Mucosa of gallbladder (tissue), 1 donor: ENCODE data around the gene GDNF. TPM values are rescaled to one million over a fixed set of nuclear protein-coding genes. Genes with fewer than 3 reads are reported as not detected.
"Not testable (repeated sequence)": the region's sequence is repeated elsewhere in the genome, so short reads cannot be mapped to it uniquely, and the experiment has no call there.

Experiments used
- DNase-seq: peaks from one replicate; pipeline ENCODE4 v3.0.0-alpha.2; 2020; ENCODE audit warnings: low spot score
- total RNA-seq: library from RNA; stranded (reverse); gene quantifications from one replicate; pipeline ENCODE4 v1.2.1, GENCODE V29; 2021
- donor health status: DM: no; HTN: no; CAD: no.

GDNF gene
- total RNA-seq, 1 donor from 2014 or later, result 1.2 TPM

DNA sequence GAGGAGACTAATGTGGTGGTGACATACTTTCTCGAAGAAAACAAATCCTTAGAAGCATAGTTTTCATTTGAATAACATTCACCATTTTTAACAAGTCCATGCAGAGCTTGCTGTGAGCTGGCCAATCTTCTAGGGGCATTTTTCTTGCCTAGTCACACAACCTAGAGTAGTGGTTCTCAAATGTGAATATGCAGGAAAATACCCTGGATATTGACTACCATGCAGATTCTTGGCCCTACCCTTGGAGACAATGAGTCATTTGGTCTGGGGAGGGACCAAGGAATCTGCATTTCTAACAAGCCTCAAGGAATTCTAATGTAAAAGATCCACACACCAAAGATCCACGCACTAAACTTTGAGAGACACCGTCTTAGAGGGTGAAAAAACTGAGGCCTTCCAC is 23.5 kb downstream of the GDNF start:
- DNase-seq, result no peak

DNA sequence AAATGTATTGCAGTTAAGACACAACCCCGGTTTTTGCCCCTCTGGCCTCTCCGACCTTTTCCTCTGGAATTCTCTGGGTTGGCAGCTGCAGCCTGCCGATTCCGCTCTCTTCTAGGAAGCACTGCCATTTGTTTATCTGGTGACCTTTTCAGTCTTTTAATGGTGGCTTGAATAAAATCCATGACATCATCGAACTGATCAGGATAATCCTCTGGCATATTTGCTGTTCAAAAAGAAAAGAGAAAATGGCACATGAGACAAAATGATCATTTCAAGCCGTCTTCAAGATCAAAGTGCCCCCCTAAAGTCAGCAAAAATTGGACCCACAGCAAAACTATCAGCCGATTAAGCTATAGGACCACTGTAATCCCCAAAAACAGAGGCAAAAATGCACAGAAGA is 23.9 kb downstream of the GDNF start:
- DNase-seq, result no peak

DNA sequence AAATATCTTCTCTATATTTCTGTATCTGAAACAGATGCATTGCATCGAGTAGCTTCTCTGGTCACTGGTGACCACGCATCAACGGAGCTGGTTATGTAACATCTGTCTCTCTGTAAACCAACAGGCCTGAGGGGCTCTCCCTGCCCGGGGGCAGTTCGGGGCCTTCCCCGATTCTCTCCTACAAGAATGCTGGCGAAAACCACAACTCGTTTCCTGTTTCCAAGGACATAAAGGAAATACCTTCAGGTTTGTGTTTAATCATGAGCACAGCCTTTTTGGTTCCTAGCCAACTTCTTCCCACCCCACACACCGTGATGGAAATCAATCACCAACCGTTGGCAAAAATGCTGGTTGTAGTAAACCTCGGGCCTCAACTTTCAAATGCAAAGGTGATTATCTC is 25.1 kb downstream of the GDNF start:
- DNase-seq, result no peak

DNA sequence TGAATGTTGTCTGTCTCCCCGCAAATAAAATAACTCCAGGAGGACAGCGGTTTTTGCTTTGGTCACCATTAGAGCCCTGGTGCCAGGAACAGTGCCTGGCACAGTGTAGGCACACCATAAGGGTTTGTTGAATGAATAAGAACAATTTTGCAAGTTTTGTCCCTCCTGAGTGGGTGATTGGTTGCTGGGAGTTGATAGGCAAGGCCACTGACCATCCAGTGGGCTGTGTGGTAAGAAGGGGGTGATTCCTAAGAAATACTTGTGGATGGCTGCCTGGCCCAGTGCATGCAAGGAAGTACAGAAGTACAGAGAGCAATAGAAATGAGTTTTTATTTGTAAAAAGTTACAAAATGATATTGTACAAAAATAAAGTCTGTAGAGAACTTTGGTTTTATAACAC is 27.5 kb downstream of the GDNF start:
- no peak for DNase-seq

DNA sequence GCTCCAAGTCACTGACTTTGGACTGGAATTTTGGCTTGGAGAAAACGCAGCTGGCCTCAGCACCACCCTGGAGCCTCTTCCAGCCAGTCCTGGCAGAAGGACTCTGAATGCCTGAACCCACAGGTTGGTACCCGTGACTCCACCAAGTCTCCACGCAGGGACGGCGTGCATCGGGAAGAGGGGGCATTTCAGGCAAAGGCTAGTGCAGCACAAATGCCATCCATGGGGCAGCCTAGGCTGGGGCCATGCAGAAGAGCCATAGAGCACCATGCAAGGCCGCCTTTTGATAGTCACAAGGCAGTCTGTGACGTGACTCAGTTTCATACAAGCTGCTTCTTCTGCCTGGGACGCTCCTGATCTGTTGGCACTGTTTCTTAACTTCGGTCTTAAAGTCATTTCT is 28.0 kb downstream of the GDNF start:
- no peak for DNase-seq

DNA sequence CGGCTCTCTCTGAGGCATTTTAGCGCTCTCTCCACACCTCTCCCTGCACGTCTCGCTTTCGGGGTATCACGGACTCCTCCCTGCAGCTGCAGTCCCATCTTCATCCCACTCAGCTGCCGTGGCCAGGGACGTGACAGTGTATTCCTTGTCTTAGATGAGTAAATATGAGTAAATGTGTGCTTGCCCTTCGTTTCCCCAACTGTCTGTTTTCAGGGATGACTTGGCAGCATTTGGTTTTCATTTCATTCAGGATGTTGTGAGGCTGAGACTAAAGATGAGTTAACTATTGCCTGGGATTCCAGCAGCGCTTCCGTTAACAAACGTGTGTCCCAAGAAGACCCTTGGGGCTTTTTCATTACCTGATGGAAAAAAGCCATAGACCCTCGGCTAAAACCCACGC is 29.5 kb downstream of the GDNF start:
- no peak for DNase-seq

DNA sequence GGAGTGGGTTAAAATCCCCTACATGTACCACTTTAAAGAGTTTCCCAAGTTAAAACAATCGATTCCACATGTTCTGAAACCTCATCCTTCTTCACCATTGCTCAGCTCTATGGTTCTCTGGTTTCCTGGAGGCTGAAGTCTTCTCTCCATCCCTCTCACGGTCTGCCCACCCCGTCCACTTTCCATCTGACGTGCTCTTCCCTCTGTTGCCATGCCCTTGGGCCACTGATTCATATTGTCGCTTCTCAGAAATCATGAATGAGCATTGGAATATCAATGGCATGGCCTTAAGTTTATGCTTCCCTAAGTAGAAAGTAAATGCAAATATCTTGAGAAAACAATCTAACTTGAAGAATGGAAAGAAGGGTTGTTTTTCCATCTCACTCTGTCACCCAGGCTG is 30.9 kb downstream of the GDNF start:
- no peak for DNase-seq

DNA sequence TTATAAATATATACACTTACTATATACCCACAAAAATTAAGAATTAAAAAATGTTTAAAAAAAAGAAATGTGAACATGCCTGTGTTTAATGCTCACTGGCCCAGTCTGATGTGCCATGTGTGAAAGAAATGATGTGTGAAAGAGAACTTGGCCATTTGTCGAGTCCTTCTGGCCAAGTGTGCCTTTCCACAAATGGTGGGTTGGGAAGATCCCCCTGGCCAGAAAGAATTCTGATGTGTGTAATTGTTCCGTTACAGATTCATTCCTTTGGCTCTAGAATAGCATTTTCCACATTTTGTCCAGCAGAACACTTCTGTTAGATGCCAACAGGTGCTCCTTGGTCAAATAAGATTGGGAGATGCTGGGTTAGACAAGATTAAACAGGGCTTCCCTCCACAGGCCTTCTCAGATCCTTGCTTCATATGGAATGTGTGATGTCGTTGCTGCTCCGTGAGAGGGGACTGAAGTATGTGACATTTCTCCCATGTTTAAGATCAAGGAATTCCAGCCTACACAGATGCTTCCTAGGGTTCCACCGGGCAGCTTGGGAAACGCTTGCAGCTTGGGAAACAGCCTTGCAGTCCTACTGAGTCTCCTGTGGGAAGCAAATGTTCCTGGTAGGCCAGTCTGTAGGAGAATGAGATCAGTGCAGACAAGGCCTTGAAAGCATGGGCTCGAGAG is 32.1 kb downstream of the GDNF start:
- no peak for DNase-seq

DNA sequence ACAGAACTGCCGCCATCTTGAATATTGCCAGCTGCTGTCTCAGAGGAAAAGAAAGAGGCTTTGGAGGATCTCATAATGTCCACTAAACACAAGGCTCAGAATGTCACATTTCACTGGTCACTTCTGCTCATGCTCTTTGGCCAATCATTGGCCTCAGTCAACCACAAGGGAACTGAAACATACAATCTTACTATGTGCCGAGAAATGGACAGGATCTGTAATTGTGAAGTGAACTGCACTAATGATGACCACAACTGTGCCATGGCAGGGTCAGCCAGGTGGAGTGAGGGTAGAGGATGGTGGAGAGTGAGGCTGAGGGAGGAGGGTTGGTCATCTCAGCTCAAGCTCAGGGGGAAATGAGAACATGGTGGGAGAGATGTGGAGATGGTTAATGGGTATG is 32.8 kb downstream of the GDNF start:
- DNase-seq, result no peak

DNA sequence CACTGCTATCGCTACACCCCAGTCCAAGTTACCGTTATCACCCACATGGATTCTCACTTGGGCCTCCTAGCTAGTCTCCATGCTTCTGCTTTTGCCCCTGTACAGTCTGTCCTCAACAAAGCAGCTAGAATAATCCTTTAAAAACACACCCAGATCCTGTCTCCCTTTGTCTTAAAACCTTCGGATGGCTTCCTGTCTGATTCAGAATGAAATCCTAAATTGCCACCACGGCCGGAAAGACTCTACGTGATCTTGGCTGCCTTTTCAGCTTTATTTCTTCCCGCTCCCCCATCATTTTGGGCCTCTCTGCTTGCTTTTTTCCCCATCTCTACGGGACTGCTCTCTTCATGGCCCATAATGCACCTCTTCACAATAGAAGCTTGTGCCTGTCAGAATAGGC is 33.4 kb downstream of the GDNF start:
- no peak for DNase-seq

DNA sequence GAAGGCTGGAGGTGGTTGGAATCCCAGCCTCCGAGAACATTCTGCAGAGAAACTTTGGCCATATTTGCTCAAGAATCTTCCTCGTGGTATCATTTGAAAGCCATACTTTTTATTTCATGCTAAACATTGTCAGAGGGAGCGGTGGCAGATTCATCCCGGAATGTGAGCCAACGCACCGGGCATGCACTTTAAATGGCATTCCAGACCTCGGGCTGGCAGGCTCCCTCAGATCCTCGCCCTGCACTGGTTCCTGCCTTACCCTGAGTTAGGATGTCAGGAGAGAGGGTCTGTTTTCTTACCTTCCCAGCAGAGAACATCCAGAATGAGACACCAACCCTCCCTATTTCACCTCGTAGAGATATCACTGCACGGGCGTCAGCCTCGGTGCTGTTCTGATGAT is 33.8 kb downstream of the GDNF start:
- DNase-seq, result no peak

DNA sequence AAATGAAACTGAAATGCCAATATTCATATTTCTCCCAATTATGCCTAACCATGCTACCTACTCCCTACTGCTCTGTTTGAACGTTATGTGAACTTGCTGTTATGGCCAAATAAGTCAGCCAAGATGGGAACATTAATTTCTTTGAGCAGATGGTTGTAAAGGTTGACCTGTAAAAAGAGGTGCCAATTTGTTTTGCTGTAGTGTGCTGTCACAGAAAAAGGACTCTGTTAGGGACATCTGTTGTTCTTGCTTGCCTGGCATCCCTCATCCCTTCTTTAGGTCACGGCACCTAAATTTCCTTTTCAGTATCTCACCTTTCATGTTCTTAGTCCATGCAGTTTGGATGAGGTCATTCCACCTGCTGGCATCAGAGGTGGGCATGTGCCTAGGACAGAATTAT is 35.4 kb downstream of the GDNF start:
- DNase-seq, result no peak

DNA sequence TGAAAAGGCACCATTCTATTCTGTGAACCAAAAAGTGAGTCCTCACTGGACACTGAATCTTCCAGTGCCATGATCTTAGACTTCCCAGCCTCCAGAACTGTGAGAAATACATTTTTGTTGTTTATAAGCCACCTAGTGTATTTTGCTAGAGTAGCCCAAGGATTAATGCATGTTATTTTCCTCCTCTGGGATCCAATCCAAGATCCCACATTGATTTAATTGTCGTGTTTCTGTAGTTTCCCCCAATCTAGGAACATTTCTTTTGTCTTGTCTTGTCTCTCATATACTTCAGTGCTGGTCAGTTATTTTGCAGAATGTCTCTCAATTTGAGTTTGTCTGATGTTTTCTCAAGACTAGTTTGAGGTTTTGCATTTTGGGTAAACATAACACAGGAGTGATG is 36.4 kb downstream of the GDNF start:
- DNase-seq, result no peak

DNA sequence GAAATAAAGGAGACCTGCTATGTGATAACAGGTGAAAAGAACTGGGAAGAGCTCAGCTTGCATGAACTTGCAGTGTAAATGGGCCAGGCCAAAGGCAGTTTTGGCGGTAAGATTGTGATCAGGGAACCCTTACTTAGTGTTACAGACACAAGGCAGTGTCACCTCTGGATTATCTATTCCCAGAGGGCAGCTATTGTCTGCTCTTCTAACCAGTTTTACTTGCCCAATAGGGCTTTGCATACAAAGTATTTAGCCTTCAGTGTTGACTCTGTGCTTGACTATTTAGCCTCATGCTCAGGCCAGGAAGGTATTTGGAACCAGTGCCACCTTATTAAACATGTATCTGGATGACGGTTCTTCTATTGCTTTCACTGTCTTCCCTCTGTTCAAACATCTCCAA is 38.3 kb downstream of the GDNF start:
- DNase-seq, result no peak

DNA sequence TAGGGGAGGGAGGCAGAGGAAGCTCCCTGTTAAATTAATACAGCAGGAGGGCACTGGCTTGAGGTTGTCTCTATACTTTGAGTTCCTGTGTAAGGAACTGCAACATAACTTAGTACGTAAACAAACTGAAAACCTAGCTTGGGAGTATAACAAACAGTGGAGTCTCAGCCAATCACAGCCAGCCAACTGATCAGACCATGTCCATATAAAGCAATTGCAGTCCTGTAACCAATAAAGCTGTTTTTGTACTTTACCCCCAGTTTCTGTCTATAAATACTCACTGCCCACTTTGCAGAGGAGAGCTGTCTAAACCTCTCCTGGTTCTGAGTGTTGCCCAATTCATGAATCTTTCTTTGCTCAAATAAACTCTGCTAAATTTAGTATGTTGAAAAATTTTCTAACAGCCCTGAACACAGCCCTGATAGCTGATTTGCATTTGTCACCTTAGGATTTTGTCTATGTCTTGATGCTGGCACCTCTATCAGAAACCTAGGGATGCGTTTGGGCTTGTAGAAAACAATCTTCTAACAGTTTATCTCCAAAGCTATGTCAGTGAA is 39.9 kb downstream of the GDNF start:
- no peak for DNase-seq

DNA sequence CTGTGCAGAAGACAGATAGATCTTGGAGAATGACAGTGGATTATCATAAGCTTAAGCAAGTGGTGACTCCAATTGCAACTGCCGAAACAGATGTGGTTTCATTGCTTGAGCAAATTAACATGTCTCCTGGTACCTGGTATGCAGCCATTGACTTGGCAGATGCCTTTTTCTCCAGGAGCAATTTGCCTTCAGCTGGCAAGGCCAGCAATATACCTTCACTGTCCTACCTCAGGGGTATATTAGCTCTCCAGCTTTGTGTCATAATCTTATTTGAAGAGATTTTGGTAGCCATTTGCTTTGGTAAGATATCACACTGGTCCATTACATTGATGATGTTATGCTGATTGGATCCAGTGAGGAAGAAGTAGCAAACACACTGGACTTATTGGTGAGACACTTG is 43.4 kb downstream of the GDNF start:
- not testable (repeated sequence) for DNase-seq

DNA sequence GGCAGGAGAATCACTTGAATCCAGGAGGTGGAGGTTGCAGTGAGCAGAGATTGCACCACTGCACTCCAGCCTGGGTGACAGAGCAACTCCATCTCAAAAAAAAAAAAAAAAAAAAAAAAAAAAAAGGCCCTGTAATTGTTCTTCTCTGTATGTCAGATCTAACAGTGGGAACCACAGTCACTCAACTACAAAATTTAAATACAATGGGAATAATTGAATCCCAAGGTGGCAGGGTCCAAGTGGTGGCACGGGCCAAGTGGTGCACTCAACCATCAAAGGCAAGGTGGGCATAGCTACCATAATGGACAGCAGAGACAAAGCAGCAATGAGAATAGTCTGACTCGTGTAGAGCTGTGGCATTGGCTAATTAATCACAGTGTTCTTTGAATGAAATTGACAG is 44.5 kb downstream of the GDNF start:
- not testable (repeated sequence) for DNase-seq

DNA sequence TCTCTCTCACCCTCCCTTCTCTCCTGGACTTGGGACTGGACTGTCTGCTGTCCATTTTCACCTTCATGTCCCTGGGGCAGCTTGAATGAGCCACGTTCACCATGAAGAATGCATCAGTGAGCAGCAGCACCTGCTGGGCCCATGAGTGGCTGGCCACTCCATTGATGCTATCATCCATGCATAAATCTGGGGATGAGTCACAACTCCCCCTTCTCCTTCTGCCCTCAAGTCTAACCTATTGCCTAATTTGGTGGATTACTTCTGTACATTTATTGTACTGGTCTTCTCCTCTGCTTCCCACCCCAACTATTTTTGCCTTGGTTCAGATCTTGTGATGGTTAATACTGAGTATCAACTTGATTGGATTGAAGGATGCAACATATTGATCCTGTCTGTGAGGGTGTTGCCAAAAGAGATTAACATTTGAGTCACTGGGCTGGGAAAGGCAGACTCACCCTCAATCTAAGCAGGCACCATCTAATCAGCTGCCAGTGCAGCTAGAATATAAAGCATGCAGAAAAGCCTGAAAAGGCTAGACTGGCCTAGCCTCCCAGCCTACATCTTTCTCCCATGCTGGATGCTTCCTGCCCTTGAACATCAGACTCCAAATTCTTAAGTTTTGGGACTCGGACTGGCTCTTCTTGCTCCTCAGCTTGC is 46.7 kb downstream of the GDNF start:
- DNase-seq, result no peak

DNA sequence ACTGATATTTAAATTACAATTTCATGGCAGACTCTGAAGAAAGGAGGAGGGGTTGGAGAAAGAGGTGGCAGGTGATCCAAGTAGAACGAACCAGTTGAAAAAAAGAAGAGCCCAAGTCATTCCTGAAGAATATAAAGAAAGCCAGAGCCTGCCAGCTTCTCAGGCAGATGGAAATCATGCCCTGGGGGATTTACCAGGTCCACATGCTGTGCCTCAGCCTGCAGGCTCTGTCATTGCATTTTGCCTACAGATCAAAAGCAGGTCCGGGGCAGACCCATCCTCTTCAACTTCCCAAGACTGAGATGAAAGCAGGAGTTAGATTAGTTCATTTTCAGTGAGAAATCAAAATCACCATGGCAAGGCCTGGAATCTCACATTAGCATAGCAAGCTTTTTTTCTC is 48.5 kb downstream of the GDNF start:
- DNase-seq, result no peak

DNA sequence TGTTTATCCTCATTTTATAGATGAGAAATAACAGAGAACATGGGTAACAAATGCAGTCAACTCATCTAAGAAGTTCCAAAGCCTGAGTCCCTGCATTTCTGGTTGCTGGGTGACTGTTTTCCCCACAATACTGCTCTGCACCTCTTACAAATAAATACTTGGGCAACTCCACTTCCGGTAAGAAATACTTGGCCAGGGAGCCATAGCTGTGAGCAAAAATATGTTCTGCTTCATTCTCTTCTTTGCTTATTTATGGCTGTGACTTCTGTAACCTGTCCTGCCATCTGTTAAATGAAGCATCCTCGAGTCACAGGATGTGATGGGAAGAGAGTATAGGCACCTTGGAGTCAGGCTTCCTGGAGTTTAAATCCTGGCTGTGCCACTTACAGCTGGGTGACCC is 49.9 kb downstream of the GDNF start:
- no peak for DNase-seq

DNA sequence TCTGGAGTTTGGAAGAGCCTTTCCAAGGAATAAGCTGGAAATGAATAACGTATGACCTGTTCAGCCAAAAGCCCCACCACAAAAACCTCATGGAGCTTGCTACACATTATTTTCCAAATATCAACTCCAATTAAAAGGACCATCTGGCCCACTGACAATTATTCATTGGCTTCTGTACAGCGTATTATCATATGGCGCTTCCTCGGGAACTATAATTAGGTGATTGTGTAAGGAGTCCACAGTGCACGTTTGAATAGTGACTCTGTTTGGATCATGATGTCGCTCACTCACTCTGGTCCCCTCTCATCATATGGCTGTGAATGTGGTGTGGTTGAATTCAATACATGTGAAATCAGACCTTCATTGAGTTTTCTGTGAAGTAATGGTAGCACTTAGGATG is 52.1 kb downstream of the GDNF start:
- no peak for DNase-seq

DNA sequence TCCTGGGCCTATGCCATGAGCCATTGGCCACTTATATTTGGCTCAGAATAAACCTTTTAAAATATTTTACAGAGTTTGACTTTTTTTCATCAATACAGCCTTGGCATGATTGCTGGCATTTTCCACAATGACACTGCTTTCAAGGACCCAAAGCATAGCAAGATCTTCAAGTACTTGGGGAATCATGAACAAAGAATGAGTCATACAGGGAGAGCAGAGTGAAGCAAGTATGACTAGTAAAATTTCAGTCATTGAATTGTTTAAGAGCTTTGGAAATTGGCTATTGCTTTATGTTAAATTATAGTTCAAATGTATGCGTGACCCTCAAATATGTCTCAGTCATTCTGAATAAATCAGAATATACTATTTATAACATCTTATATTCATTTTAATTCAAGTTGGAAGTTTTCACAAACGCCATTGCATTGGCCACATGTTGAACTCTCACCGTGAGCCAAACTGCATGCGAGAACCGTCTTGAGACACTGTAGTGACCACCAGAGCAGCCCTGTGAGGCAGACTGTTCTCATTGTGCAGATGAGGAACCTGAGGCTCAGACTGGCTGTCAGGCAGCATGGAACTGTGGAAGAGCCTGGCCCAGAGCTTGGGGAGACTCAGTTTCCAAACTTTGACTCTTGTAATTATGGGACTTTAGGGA is 52.9 kb downstream of the GDNF start:
- DNase-seq, result no peak

DNA sequence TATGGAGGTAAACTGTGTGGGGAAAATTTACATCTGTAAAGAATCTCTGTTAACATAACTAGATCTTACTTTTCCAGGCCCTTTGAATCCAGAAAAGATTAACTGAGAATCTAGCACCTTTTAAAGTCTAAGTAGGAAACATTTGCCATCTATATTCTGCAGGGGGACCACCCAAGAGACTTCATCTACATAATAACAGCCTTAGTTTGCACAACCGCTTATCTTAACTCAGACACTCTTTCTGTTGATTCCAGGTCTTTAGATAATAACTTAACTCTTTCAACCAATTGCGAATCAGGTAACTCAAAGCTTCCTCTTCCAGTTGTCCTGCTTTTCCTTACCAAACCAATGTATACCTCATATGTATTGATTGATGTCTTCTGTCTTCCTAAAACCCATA is 53.4 kb downstream of the GDNF start:
- no peak for DNase-seq
